ENCODE data around the gene MLN.

The MLN gene

GRCh38 chr6:33826537-33826936 is 22.7 kb upstream of the MLN start:
- Histone ChIP-seq H3K9me3 (ENCODE audit: control insufficient read depth, low read length) (no peaks in the 10 kb centered on the region), H3K9ac (no peak overlapping the region), H3K4me1 (no peaks in the 10 kb centered on the region), H3K4me3 (ENCODE audit: low read depth, low read length) (no peak overlapping the region), H3K27me3 (ENCODE audit: control insufficient read depth, insufficient read depth, low read length) (no peaks in the 10 kb centered on the region), H2AFZ (no peak overlapping the region), H3K27ac (no peak overlapping the region), H3K36me3 (ENCODE audit: control insufficient read depth, insufficient read depth, low read length) (no peaks in the 10 kb centered on the region), H3K79me2 (no peaks in the 10 kb centered on the region), H3K4me2 (ENCODE audit: low read length) (no peak overlapping the region)
- no peak for TF ChIP-seq CTCF (IDR thresholded peaks at IDR 0.05)

- Histone ChIP-seq H3K4me2 (ENCODE audit: low read length) (no peak overlapping the region), H2AFZ (peak overlapping the region; percentile 42), H3K4me1 (no peaks in the 10 kb centered on the region), H3K79me2 (no peaks in the 10 kb centered on the region), H3K9ac (no peak overlapping the region), H3K27me3 (ENCODE audit: control insufficient read depth, insufficient read depth, low read length) (no peaks in the 10 kb centered on the region), H3K4me3 (ENCODE audit: low read depth, low read length) (no peak overlapping the region), H3K36me3 (ENCODE audit: control insufficient read depth, insufficient read depth, low read length) (no peaks in the 10 kb centered on the region), H3K27ac (no peak overlapping the region), H3K9me3 (ENCODE audit: control insufficient read depth, low read length) (no peaks in the 10 kb centered on the region)
- TF ChIP-seq CTCF (IDR thresholded peaks at IDR 0.05) = no peak
These were observed 20.8 kb upstream of the MLN start for GRCh38 chr6:33824461-33825154.

GRCh38 chr6:33823806-33824205 is 20.0 kb upstream of the MLN start:
- Histone ChIP-seq H3K27ac (no peak overlapping the region), H3K79me2 (no peaks in the 10 kb centered on the region), H3K27me3 (ENCODE audit: control insufficient read depth, insufficient read depth, low read length) (no peaks in the 10 kb centered on the region), H3K9ac (no peak overlapping the region), H3K36me3 (ENCODE audit: control insufficient read depth, insufficient read depth, low read length) (no peaks in the 10 kb centered on the region), H3K4me1 (no peaks in the 10 kb centered on the region), H3K4me2 (ENCODE audit: low read length) (no peak overlapping the region), H2AFZ (no peak overlapping the region), H3K4me3 (ENCODE audit: low read depth, low read length) (no peak overlapping the region), H3K9me3 (ENCODE audit: control insufficient read depth, low read length) (no peaks in the 10 kb centered on the region)
- no peak for TF ChIP-seq CTCF (IDR thresholded peaks at IDR 0.05)

- H3K9me3 ChIP-seq (ENCODE audit: control insufficient read depth, low read length) = no peaks in the 10 kb centered on the region
- TF ChIP-seq CTCF (IDR thresholded peaks at IDR 0.05) = no peak
- no peak overlapping the region for H2AFZ ChIP-seq
- no peaks in the 10 kb centered on the region for H3K79me2 ChIP-seq
- no peak overlapping the region for H3K9ac ChIP-seq
- no peak overlapping the region for H3K4me2 ChIP-seq (ENCODE audit: low read length)
- no peaks in the 10 kb centered on the region for H3K27me3 ChIP-seq (ENCODE audit: control insufficient read depth, insufficient read depth, low read length)
- no peak overlapping the region for H3K4me3 ChIP-seq (ENCODE audit: low read depth, low read length)
- no peaks in the 10 kb centered on the region for H3K36me3 ChIP-seq (ENCODE audit: control insufficient read depth, insufficient read depth, low read length)
- H3K4me1 ChIP-seq = no peaks in the 10 kb centered on the region
- no peak overlapping the region for H3K27ac ChIP-seq
These were observed 19.0 kb upstream of the MLN start for GRCh38 chr6:33822575-33823395.

All from parathyroid adenoma (tissue), 2 donors.